Smooth muscle cell (in vitro differentiated cells): ENCODE measurements around the gene SWAP70. TPM values are rescaled to one million over a fixed set of nuclear protein-coding genes. Genes with fewer than 3 reads are reported as not detected.
A peak's percentile ranks its signal among the peaks of the same experiment; 100 is the strongest.

Experiments used
- DNase-seq: peaks from one replicate; lab custom pipeline; 2025; ENCODE audit not compliant: unreplicated experiment; lab: John Stamatoyannopoulos, UW
- H2AFZ ChIP-seq: fragments of 200-600 bp; sonication (generic); 2 replicates; pipeline ENCODE4 v1.6.0; 2016; ENCODE audit warnings: antibody characterized with exemption, low read depth, mild to moderate bottlenecking
- H3F3A ChIP-seq: fragments of 200-600 bp; sonication (generic); 2 replicates; pipeline ENCODE4 v1.6.0; 2017; ENCODE audit warnings: antibody characterized with exemption, low read depth
- H3K27ac ChIP-seq: fragments of 200-600 bp; sonication (generic); 2 replicates; pipeline ENCODE4 v1.5.1; 2016; ENCODE audit warnings: low read depth, mild to moderate bottlenecking
- H3K27me3 ChIP-seq: fragments of 200-600 bp; sonication (generic); 2 replicates; pipeline ENCODE4 v1.6.1; 2016; ENCODE audit warnings: low read depth, mild to moderate bottlenecking
- H3K36me3 ChIP-seq: fragments of 200-600 bp; sonication (generic); 2 replicates; pipeline ENCODE4 v1.5.1; 2016; ENCODE audit warnings: low read depth
- H3K4me1 ChIP-seq: fragments of 200-600 bp; sonication (generic); 2 replicates; pipeline ENCODE4 v1.5.1; 2016; ENCODE audit warnings: low read depth
- H3K4me2 ChIP-seq: fragments of 200-600 bp; sonication (generic); 2 replicates; pipeline ENCODE4 v1.6.0; 2016; ENCODE audit warnings: mild to moderate bottlenecking
- H3K4me3 ChIP-seq: fragments of 200-600 bp; sonication (generic); 2 replicates; pipeline ENCODE4 v1.5.1; 2016; ENCODE audit warnings: mild to moderate bottlenecking
- H3K79me2 ChIP-seq: fragments of 200-600 bp; sonication (generic); 2 replicates; pipeline ENCODE4 v1.6.0; 2016; ENCODE audit warnings: low read depth, mild to moderate bottlenecking
- H3K9ac ChIP-seq: fragments of 200-600 bp; sonication (generic); 2 replicates; pipeline ENCODE4 v1.6.0; 2016; ENCODE audit warnings: low read depth
- H3K9me3 ChIP-seq: fragments of 200-600 bp; sonication (generic); replicated peaks from 2 replicates; pipeline ENCODE4 v1.5.1; 2016; ENCODE audit warnings: low read depth
- H4K20me1 ChIP-seq: fragments of 200-600 bp; sonication (generic); 2 replicates; pipeline ENCODE4 v1.6.0; 2016; ENCODE audit warnings: low read depth
- CTCF ChIP-seq: fragments of 200-600 bp; sonication (generic); IDR thresholded peaks from 2 replicates; pipeline ENCODE4 v1.5.1; 2017; ENCODE audit warnings: borderline replicate concordance, mild to moderate bottlenecking, antibody characterized with exemption; ENCODE audit not compliant: insufficient read depth, poor library complexity, severe bottlenecking
- WGBS: methylation state at CpG from one replicate; pipeline ENCODE4 v1.1.7; 2016; ENCODE audit warnings: low lambda C conversion rate; 5-methylcytosine and 5-hydroxymethylcytosine counted together
- polyA plus RNA-seq: library from polyadenylated mRNA; unstranded; fragments of >200 nt; fragmentation: Nextera tagmentation; extraction: Ambion mirVana; gene quantifications from 2 replicates; pipeline ENCODE4 v1.2.1, GENCODE V29; 2016
- total RNA-seq: library from RNA; depleted of rRNA; stranded (reverse); fragments of >200 nt; gene quantifications from 2 replicates; pipeline ENCODE4 v1.2.3, GENCODE V29; 2014

SWAP70 gene
- total and polyA plus RNA-seq, 2 experiments from 2014 or later = 15.4 to 17.8 TPM

DNA sequence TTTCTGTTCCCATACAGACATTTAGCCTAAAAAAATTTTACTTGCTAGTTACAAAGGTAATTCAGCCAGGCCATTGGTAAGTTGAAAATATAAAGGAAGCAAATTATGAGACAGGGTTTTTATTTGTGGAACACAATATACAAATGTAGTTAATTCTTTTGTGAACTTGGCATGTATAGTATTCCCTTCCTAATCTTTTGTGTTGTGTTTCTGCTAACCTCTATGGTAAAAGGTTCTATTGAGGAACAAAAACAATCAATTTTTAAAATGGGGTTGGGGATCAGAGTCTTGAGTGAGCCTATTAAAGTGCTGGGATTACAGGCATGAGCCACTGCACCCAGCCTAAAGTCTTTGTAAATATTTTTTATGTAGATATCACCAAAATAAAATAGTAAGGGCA, 14.1 kb downstream of the SWAP70 start:
- Histone ChIP-seq H2AFZ (no peak overlapping the region), H3K27ac (peak overlapping the region; percentile 50), H3K4me1 (peaks cover 11% of the 10 kb centered on the region), H3K9ac (no peak overlapping the region), H4K20me1 (peaks cover 74% of the 10 kb centered on the region), H3K27me3 (no peaks in the 10 kb centered on the region), H3K4me2 (no peak overlapping the region), H3K9me3 (no peaks in the 10 kb centered on the region), H3F3A (no peaks in the 10 kb centered on the region), H3K4me3 (no peak overlapping the region), H3K36me3 (no peaks in the 10 kb centered on the region), H3K79me2 (peaks cover 63% of the 10 kb centered on the region)
- no peak for TF ChIP-seq CTCF
- DNase-seq = no peak

DNA sequence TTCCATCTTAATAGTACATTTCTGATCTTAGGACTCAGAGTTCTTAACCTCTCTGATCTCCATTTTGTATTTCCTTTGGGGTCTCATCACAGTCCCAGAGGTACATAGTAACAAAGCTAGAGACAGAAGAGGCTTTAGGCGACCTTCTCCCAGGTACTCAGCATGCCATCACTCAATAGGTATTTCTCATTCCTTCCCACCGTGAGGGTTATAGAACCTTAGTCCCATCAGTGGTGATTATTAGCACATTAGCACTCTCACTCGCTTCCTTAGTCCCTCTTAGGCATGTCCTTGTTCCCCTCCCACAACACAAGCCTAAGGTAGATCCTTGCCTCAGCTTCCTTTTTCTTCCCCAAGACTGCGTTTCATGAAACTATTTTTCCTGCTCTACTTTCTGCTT, 14.7 kb downstream of the SWAP70 start:
- Histone ChIP-seq H3K9ac (no peak overlapping the region), H3K4me1 (peaks cover 11% of the 10 kb centered on the region), H3K36me3 (no peaks in the 10 kb centered on the region), H3K4me2 (no peak overlapping the region), H2AFZ (no peak overlapping the region), H3K4me3 (no peak overlapping the region), H3K27ac (no peak overlapping the region), H4K20me1 (peaks cover 74% of the 10 kb centered on the region), H3K27me3 (no peaks in the 10 kb centered on the region), H3F3A (no peaks in the 10 kb centered on the region), H3K9me3 (no peaks in the 10 kb centered on the region), H3K79me2 (peaks cover 60% of the 10 kb centered on the region)
- TF ChIP-seq CTCF = no peak
- WGBS = 72% methylated on average over 4 of the region's 4 CpGs
- no peak for DNase-seq

DNA sequence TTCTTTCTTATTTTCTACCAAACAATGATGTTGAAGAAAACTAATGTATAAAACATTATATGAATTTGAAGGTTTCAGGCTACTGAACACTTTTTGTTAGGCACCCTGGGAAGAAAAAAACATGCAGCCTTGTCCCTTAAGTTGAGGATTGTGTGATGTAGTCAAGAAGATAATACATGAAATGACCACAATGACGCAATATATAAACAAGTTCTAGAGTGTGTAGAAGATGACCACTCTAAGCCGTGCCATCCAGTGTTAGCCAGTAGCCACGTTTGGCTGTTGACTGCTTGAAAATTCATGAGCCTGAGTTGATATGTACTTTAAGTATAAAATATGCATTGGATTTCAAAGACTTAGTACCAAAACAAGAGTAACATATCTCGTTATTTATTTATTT, 16.2 kb downstream of the SWAP70 start:
- Histone ChIP-seq H3K36me3 (no peaks in the 10 kb centered on the region), H3K79me2 (peaks cover 60% of the 10 kb centered on the region), H3K9ac (no peak overlapping the region), H3K9me3 (no peaks in the 10 kb centered on the region), H3K4me3 (no peak overlapping the region), H2AFZ (no peak overlapping the region), H4K20me1 (peaks cover 80% of the 10 kb centered on the region), H3K27me3 (no peaks in the 10 kb centered on the region), H3F3A (no peaks in the 10 kb centered on the region), H3K4me1 (peaks cover 11% of the 10 kb centered on the region), H3K27ac (no peak overlapping the region), H3K4me2 (no peak overlapping the region)
- no peak for DNase-seq
- no peak for TF ChIP-seq CTCF
- 93% methylated on average over 4 of the region's 4 CpGs for WGBS

DNA sequence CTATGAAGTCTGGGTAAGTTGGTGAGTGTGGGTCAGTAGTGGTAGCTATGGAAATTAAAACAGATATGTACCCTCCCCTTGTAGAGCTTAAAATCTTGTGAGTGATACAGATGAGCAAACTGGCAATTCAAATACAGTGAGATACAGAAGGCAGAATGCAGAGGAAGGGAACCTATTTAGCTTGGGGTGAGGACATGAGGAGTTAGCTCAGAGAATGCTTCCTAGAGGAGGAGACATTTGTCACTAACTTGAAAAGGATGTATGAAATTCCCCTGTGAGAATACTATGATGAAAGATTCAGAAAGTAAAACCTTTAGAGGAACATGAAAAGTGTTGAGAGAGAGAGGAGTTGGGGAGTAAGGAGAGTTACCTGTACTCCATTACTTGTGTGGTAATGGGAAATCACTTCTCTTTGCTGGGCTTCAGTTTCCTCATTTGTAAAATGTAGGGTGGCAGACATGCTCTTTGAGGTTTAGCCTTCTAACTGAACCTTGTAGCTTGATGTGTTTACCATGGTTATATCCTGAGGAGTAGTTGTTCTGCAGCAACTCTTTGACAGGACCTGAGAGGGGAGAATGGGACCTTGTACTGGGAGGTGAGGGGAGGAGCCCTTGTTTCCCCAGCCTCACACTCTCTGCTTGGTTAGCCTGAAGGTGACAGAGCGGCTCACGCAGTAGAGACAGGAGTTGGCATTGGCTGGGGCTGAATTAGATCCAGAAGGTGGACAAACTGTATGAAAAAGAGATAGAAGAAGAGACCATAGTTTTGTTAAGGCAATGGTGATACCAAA, 17.9 kb downstream of the SWAP70 start:
- DNase-seq = no peak
- Histone ChIP-seq H3K79me2 (peaks cover 49% of the 10 kb centered on the region), H3K9ac (no peak overlapping the region), H3K27ac (no peak overlapping the region), H3K27me3 (no peaks in the 10 kb centered on the region), H3K4me3 (no peak overlapping the region), H3K36me3 (no peaks in the 10 kb centered on the region), H3F3A (no peaks in the 10 kb centered on the region), H4K20me1 (peaks cover 78% of the 10 kb centered on the region), H3K9me3 (no peaks in the 10 kb centered on the region), H2AFZ (no peak overlapping the region), H3K4me2 (no peak overlapping the region), H3K4me1 (peaks cover 11% of the 10 kb centered on the region)
- 88% methylated on average over 2 of the region's 2 CpGs for WGBS
- TF ChIP-seq CTCF = no peak
